IMR-90 (cell line): ENCODE measurements around the gene BBS12. TPM values are rescaled to one million over a fixed set of nuclear protein-coding genes. Genes with fewer than 3 reads are reported as not detected.

Source experiments
- ATAC-seq: fragments of 200-7000 bp; cut with Tn5 transposase; 2 replicates; pipeline ENCODE4 v1.9.1; 2020; ENCODE audit warnings: low read depth, mild to moderate bottlenecking, moderate library complexity
- BruUV-seq: library from RNA; stranded (reverse); fragments of 400-500 nt; replicated peaks from 2 replicates; lab custom pipeline; 2021; lab: Mats Ljungman, UMichigan
- CTCF ChIA-PET: fragments of 300-600 bp; formaldehyde crosslinking; extraction: SDS; loops from one replicate; lab custom pipeline; 2021; ENCODE audit warnings: antibody characterized with exemption; lab: Yijun Ruan, JAX
- POLR2A ChIA-PET: fragments of 300-600 bp; sonication (Branson Sonifier 250); formaldehyde crosslinking; loops from one replicate; lab custom pipeline; 2022; ENCODE audit warnings: antibody characterized with exemption; ENCODE audit not compliant: unreplicated experiment; lab: Charles Lee
- DNase-seq: peaks from one replicate; pipeline ENCODE4 v3.0.0; 2013
- H2AFZ ChIP-seq: replicated peaks from 2 replicates; pipeline ENCODE3; 2013; ENCODE audit warnings: low read length, mild to moderate bottlenecking; ENCODE audit not compliant: poor library complexity
- H2AK5ac ChIP-seq: 2 replicates; pipeline ENCODE4 v1.6.1; 2013; ENCODE audit warnings: low read depth, low read length, inconsistent platforms
- H2AK9ac ChIP-seq: replicated peaks from 2 replicates; pipeline ENCODE3; 2013; ENCODE audit warnings: mild to moderate bottlenecking, low read depth, low read length, moderate library complexity; ENCODE audit not compliant: poor library complexity
- H2BK120ac ChIP-seq: 2 replicates; pipeline ENCODE4 v1.6.1; 2013; ENCODE audit warnings: low read depth, low read length, inconsistent platforms
- H2BK15ac ChIP-seq: 3 replicates; pipeline ENCODE4 v1.6.1; 2013; ENCODE audit warnings: low read depth, low read length, inconsistent platforms
- H2BK20ac ChIP-seq: 2 replicates; pipeline ENCODE4 v1.6.1; 2013; ENCODE audit warnings: low read depth, mild to moderate bottlenecking, inconsistent platforms, low read length, moderate library complexity
- H2BK5ac ChIP-seq: 2 replicates; pipeline ENCODE4 v1.6.1; 2013; ENCODE audit warnings: mild to moderate bottlenecking, low read depth, low read length, inconsistent platforms; ENCODE audit not compliant: poor library complexity, severe bottlenecking
- H3K14ac ChIP-seq: replicated peaks from 2 replicates; pipeline ENCODE4 v1.6.1; 2013; ENCODE audit warnings: low read depth, low read length, inconsistent platforms
- H3K18ac ChIP-seq: 2 replicates; pipeline ENCODE4 v1.6.1; 2013; ENCODE audit warnings: low read depth, low read length, control low read depth
- H3K23ac ChIP-seq: 2 replicates; pipeline ENCODE4 v1.6.1; 2013; ENCODE audit warnings: low read depth, low read length, inconsistent platforms
- H3K27ac ChIP-seq: 2 replicates; pipeline ENCODE4 v1.5.1; 2013; ENCODE audit warnings: mild to moderate bottlenecking, control low read depth, low read length; ENCODE audit not compliant: insufficient read depth
- H3K27me3 ChIP-seq: 2 replicates; pipeline ENCODE4 v1.6.1; 2013; ENCODE audit warnings: low read length; ENCODE audit not compliant: control insufficient read depth, insufficient read depth
- H3K36me3 ChIP-seq: 2 replicates; pipeline ENCODE4 v1.6.1; 2013; ENCODE audit warnings: low read length, mixed read lengths; ENCODE audit not compliant: control insufficient read depth, insufficient read depth
- H3K4ac ChIP-seq: 2 replicates; pipeline ENCODE4 v1.6.1; 2013; ENCODE audit warnings: low read depth, low read length, inconsistent platforms
- H3K4me1 ChIP-seq: 2 replicates; pipeline ENCODE4 v1.6.1; 2013; ENCODE audit warnings: low read length, mixed read lengths; ENCODE audit not compliant: control insufficient read depth, insufficient read depth
- H3K4me2 ChIP-seq: 2 replicates; pipeline ENCODE4 v1.6.1; 2013; ENCODE audit warnings: low read depth, mild to moderate bottlenecking, control low read depth, low read length, moderate library complexity
- H3K4me3 ChIP-seq: 2 replicates; pipeline ENCODE4 v1.5.1; 2013; ENCODE audit warnings: low read depth, mild to moderate bottlenecking, control low read depth, low read length, moderate library complexity; ENCODE audit not compliant: insufficient read depth
- H3K56ac ChIP-seq: 2 replicates; pipeline ENCODE4 v1.6.1; 2013; ENCODE audit warnings: low read length, inconsistent platforms; ENCODE audit not compliant: insufficient read depth; ENCODE audit errors: extremely low read depth
- H3K79me1 ChIP-seq, 2 experiments: 2 replicates each; pipeline ENCODE4 v1.6.1; 2013; ENCODE audit warnings: low read length in 2 of 2, inconsistent platforms in 1 of 2, low read depth in 1 of 2
- H3K9ac ChIP-seq: 2 replicates; pipeline ENCODE4 v1.6.1; 2013; ENCODE audit warnings: low read depth, low read length, control low read depth
- H3K9me1 ChIP-seq: 2 replicates; pipeline ENCODE4 v1.6.1; 2013; ENCODE audit warnings: low read length, inconsistent platforms; ENCODE audit not compliant: insufficient read depth
- H3K9me3 ChIP-seq: 2 replicates; pipeline ENCODE4 v1.6.1; 2013; ENCODE audit warnings: low read length; ENCODE audit not compliant: control insufficient read depth, insufficient read depth
- H4K20me1 ChIP-seq: 2 replicates; pipeline ENCODE4 v1.6.1; 2013; ENCODE audit warnings: low read length, inconsistent platforms; ENCODE audit not compliant: insufficient read depth
- H4K5ac ChIP-seq: 2 replicates; pipeline ENCODE4 v1.6.1; 2013; ENCODE audit warnings: mild to moderate bottlenecking, low read depth, low read length, control low read depth
- H4K8ac ChIP-seq, 2 experiments: 2 replicates each; pipeline ENCODE4 v1.6.1; 2013; ENCODE audit warnings: low read depth in 2 of 2, low read length in 2 of 2, control low read depth in 1 of 2, inconsistent platforms in 1 of 2
- H4K91ac ChIP-seq: 2 replicates; pipeline ENCODE4 v1.6.1; 2013; ENCODE audit warnings: low read depth, low read length, inconsistent platforms; ENCODE audit not compliant: insufficient read depth
- BHLHE40 ChIP-seq: fragments of 150-350 bp; IDR thresholded peaks from 2 replicates; pipeline ENCODE4 v1.6.1; 2016; ENCODE audit warnings: mild to moderate bottlenecking, low read depth, low read length
- CEBPB ChIP-seq: IDR thresholded peaks from 2 replicates; pipeline ENCODE4 v1.6.1; 2012; ENCODE audit warnings: low read depth, low read length, improper control_type of control experiment
- CHD1 ChIP-seq: IDR thresholded peaks from 2 replicates; pipeline ENCODE4 v1.6.1; 2012; ENCODE audit warnings: low read depth, low read length, improper control_type of control experiment
- CTCF ChIP-seq: conservative IDR thresholded peaks from 2 replicates; pipeline ENCODE4 v1.5.1; 2012; ENCODE audit warnings: mild to moderate bottlenecking, low read depth, low read length, improper control_type of control experiment
- ELK1 ChIP-seq: fragments of 150-350 bp; IDR thresholded peaks from 2 replicates; pipeline ENCODE4 v1.6.1; 2016; ENCODE audit warnings: low read depth, mild to moderate bottlenecking, low read length, moderate library complexity, borderline replicate concordance
- FOS ChIP-seq: fragments of 150-350 bp; IDR thresholded peaks from 2 replicates; pipeline ENCODE4 v1.6.1; 2016; ENCODE audit warnings: low read depth, low read length
- MAZ ChIP-seq: IDR thresholded peaks from 2 replicates; pipeline ENCODE4 v1.6.1; 2012; ENCODE audit warnings: low read depth, mild to moderate bottlenecking, low read length, improper control_type of control experiment, moderate library complexity, borderline replicate concordance
- RCOR1 ChIP-seq: IDR thresholded peaks from 2 replicates; pipeline ENCODE4 v1.6.1; 2012; ENCODE audit warnings: mild to moderate bottlenecking, low read length, improper control_type of control experiment; ENCODE audit not compliant: insufficient replicate concordance
- SMC3 ChIP-seq: fragments of 150-350 bp; IDR thresholded peaks from 2 replicates; pipeline ENCODE4 v1.6.1; 2016; ENCODE audit warnings: low read depth, mild to moderate bottlenecking, antibody characterized with exemption, low read length, moderate library complexity
- USF2 ChIP-seq: fragments of 150-350 bp; IDR thresholded peaks from 2 replicates; pipeline ENCODE4 v1.6.1; 2017; ENCODE audit warnings: mild to moderate bottlenecking, antibody characterized with exemption, low read length, low read depth
- WGBS, 2 experiments: methylation state at CpG; one replicate each; pipeline versions ENCODE4 v1.1.5 to v1.1.7; 2013; ENCODE audit warnings: missing lambda C conversion rate in 2 of 2; ENCODE audit not compliant: insufficient read length in 1 of 2; ENCODE audit errors: extremely low coverage in 2 of 2; 5-methylcytosine and 5-hydroxymethylcytosine counted together
- dilution Hi-C: fragments of 300-500 bp; cut with HindIII; formaldehyde crosslinking; loops from one replicate; pipeline ENCODE4 v1.14.3; 2018; ENCODE audit warnings: low sequenced_read_pairs; ENCODE audit not compliant: unreplicated experiment
- in situ Hi-C: fragments of 300-500 bp; cut with MboI; formaldehyde crosslinking; loops from 3 replicates; pipeline ENCODE4 v1.14.3; 2019; ENCODE audit warnings: low sequenced_read_pairs, inconsistent platforms, mixed read lengths
- intact Hi-C: fragments of 100-400 bp; cut with micrococcal nuclease; formaldehyde crosslinking; loops from 2 replicates; pipeline ENCODE4 v1.10.0; 2022
- polyA plus RNA-seq, 3 experiments: library from polyadenylated mRNA; depleted of rRNA; stranded (reverse); fragments of >200 nt; gene quantifications; 2 replicates each; pipeline ENCODE4 v1.2.3, GENCODE V29; 2012; ENCODE audit warnings: low replicate concordance in 1 of 3
- total RNA-seq: library from RNA; depleted of rRNA; stranded (reverse); fragments of >200 nt; gene quantifications from 2 replicates; pipeline ENCODE4 v1.2.3, GENCODE V29; 2012

Gene BBS12
- total and polyA plus RNA-seq, 2 of the 4 experiments (the other 2 are of a cell fraction), result 1.1 to 5.9 TPM

- no CpG with 5 or more reads among the region's 3 CpGs for WGBS, 2 experiments
- Histone ChIP-seq H2AK5ac (peak overlapping the region; percentile 83; the same call in 1 of the 2 replicates), H4K5ac (no peak overlapping the region), H4K91ac (peak overlapping the region; percentile 80; the same call in 1 of the 2 replicates), H3K9me3 (no peaks in the 10 kb centered on the region), H3K56ac (no peak overlapping the region), H3K18ac (no peak overlapping the region), H2BK5ac (peak overlapping the region; percentile 78), H3K4me3 (no peak overlapping the region), H2BK120ac (peak overlapping the region; percentile 88), H4K20me1 (no peaks in the 10 kb centered on the region), H3K4ac (peak overlapping the region; percentile 88), H3K14ac (0 out of 2 replicates have a peak overlapping the region, but pooled peaks have one; percentile 73), H2BK15ac (peak overlapping the region; percentile 91; the same call in 2 of the 3 replicates), H3K27me3 (no peaks in the 10 kb centered on the region), H3K27ac (no peak overlapping the region), H3K36me3 (no peaks in the 10 kb centered on the region), H4K8ac (peak overlapping the region in 1 of 2 experiments; percentile 81; a peak in 1 of 4 replicates), H3K9ac (no peak overlapping the region), H3K23ac (no peak overlapping the region), H2AFZ (no peak overlapping the region), H3K4me2 (no peak overlapping the region), H3K9me1 (peaks cover 3% of the 10 kb centered on the region; the same call in 1 of the 2 replicates), H2AK9ac (no peak overlapping the region), H3K4me1 (peaks cover 4% of the 10 kb centered on the region; the same call in 1 of the 2 replicates), H3K79me1 (peaks cover 0 to 3% of the 10 kb centered on the region in 2 experiments; a peak in 1 of 4 replicates), H2BK20ac (peak overlapping the region; percentile 89)
- ChIA-PET CTCF (interaction anchor here (1.8 kb wide), 1 partner anchor 62 kb away, joined by 7 read pairs; no protein-coding TSS in a partner anchor), POLR2A (no interaction called here)
- intact Hi-C loops (no loop called here), in situ Hi-C loops (no loop called here), dilution Hi-C loops (loop anchor here (25.0 kb wide), 1 partner anchor 146 kb away; the partner anchor contains the start of gene NUDT6)
- no peak for ATAC-seq
- no TSS peak for BruUV-seq
- no peak for DNase-seq
- TF ChIP-seq CHD1 (no peak), ELK1 (no peak), SMC3 (no peak), BHLHE40 (no peak), MAZ (no peak), CEBPB (no peak), CTCF (no peak), FOS (no peak), USF2 (no peak), RCOR1 (no peak)
These were observed 33.8 kb downstream of the BBS12 start for GRCh38 chr4:122766353-122766705.
